Omental fat pad (tissue), 4 donors: ENCODE measurements around the gene DNPEP. TPM values are rescaled to one million over a fixed set of nuclear protein-coding genes. Genes with fewer than 3 reads are reported as not detected.

Experiments
- ATAC-seq: fragments of 150-250 bp; one replicate; pipeline ENCODE4 v1.9.1; 2016; ENCODE audit warnings: mild to moderate bottlenecking, moderate library complexity; ENCODE audit not compliant: low FRiP score
- DNase-seq: peaks from one replicate; pipeline ENCODE4 v3.0.0-alpha.2; 2019; ENCODE audit warnings: low spot score
- CTCF ChIP-seq, 3 donors: fragments of 450-650 bp; IDR thresholded peaks; one replicate each; pipeline ENCODE4 v1.5.1; 2016 to 2017; ENCODE audit warnings: antibody characterized with exemption in 3 of 3, mild to moderate bottlenecking in 3 of 3, moderate library complexity in 2 of 3
- total RNA-seq, 4 donors: library from RNA; depleted of rRNA; stranded (reverse); fragments of >200 nt; gene quantifications; one replicate each; pipeline ENCODE4 v1.1.0, GENCODE V29; 2016

Gene DNPEP
- total RNA-seq, 4 donors from 2014 or later, result 58.4 to 97.4 (median 85.7) TPM

GRCh38 chr2:219405958-219406860, 18.5 kb upstream of the DNPEP start:
- DNase-seq (no peak), ATAC-seq (no peak)
- no peak for TF ChIP-seq CTCF (IDR thresholded peaks at IDR 0.05)

- ATAC-seq, result no peak
- no peak for DNase-seq
- TF ChIP-seq CTCF (IDR thresholded peaks at IDR 0.05), result no peak
These were observed 17.7 kb upstream of the DNPEP start for GRCh38 chr2:219405451-219405850.

GRCh38 chr2:219404954-219405353, 17.2 kb upstream of the DNPEP start:
- no peak for ATAC-seq
- DNase-seq, result no peak
- TF ChIP-seq CTCF (IDR thresholded peaks at IDR 0.05), result no peak

GRCh38 chr2:219404291-219404910, 16.7 kb upstream of the DNPEP start:
- ATAC-seq (no peak), DNase-seq (no peak)
- no peak for TF ChIP-seq CTCF (IDR thresholded peaks at IDR 0.05)

- TF ChIP-seq CTCF (IDR thresholded peaks at IDR 0.05), result no peak
- DNase-seq (no peak), ATAC-seq (no peak)
These were observed 16.1 kb upstream of the DNPEP start for GRCh38 chr2:219403861-219404260.

GRCh38 chr2:219402665-219403515, 15.2 kb upstream of the DNPEP start:
- peak in 1 of 3 donors; percentile 37 for TF ChIP-seq CTCF (IDR thresholded peaks at IDR 0.05)
- no peak for DNase-seq
- ATAC-seq, result peak; percentile 92
